Measurements from ENCODE around the gene ACOT4.

ACOT4 gene

DNA sequence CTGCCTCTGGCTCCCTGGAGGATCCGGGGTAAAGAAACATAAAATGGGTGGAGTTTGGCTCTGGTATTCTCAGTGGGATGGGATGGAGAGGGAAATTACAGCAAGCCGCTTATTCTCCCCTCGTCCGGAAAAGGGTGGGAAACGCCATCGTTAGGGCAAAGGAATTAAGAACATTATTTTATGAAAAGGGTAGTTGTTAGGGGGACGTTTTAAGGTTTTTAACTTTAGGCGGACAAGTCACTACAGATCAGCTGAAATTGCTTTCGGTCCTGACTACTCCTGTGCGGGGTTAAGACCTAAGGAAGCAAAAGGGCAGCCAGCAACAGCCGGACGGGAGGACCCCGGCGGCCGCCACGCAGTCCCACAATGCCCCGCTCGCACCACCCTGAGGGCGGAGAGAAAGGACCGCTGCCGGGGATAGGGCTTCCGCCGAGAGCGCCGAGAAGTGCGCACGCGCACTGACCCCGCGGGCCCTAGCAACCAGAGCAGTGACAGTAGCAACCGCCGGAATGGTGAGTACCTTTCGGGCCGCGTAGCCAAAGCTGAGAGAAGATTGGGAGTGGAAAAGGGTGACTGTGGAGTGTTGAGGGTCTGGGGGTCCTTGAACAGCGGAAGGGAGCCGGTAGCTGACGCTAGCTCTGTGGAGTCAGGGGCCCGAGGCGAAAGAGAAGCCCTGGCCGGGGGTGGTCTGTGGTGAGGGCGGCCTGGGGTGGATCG lies 53.0 kb downstream of the ACOT4 start, which contains the start of gene DNAL1:
TSS of gene DNAL1 (plus strand) at position 456 of the 717 bp plus-strand sequence. CDS start at position 510, 54 bp downstream.
- H3K4me2 ChIP-seq (ENCODE audit: low read length) = peak within 1 kb of the TSS; percentile 85
- peak within 1 kb of the TSS; percentile 51 for H3K9ac ChIP-seq
- H3K36me3 ChIP-seq (ENCODE audit: control insufficient read depth, insufficient read depth, low read length) = no peaks in the 10 kb centered on the region
- TF ChIP-seq, protein P1, sequence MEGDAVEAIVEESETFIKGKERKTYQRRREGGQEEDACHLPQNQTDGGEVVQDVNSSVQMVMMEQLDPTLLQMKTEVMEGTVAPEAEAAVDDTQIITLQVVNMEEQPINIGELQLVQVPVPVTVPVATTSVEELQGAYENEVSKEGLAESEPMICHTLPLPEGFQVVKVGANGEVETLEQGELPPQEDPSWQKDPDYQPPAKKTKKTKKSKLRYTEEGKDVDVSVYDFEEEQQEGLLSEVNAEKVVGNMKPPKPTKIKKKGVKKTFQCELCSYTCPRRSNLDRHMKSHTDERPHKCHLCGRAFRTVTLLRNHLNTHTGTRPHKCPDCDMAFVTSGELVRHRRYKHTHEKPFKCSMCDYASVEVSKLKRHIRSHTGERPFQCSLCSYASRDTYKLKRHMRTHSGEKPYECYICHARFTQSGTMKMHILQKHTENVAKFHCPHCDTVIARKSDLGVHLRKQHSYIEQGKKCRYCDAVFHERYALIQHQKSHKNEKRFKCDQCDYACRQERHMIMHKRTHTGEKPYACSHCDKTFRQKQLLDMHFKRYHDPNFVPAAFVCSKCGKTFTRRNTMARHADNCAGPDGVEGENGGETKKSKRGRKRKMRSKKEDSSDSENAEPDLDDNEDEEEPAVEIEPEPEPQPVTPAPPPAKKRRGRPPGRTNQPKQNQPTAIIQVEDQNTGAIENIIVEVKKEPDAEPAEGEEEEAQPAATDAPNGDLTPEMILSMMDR (IDR thresholded peaks at IDR 0.05) = peak; percentile 13
- H3K27me3 ChIP-seq (ENCODE audit: control insufficient read depth, insufficient read depth, low read length) = no peaks in the 10 kb centered on the region
- peak within 1 kb of the TSS; percentile 93 for H3K27ac ChIP-seq
- peak within 1 kb of the TSS; percentile 98 for H3K4me3 ChIP-seq (ENCODE audit: low read depth, low read length)
- H3K4me1 ChIP-seq = no peaks in the 10 kb centered on the region
- peak within 1 kb of the TSS; percentile 91 for H2AFZ ChIP-seq
- H3K9me3 ChIP-seq (ENCODE audit: control insufficient read depth, low read length) = no peaks in the 10 kb centered on the region
- peaks cover 19% of the 10 kb centered on the region for H3K79me2 ChIP-seq

DNA sequence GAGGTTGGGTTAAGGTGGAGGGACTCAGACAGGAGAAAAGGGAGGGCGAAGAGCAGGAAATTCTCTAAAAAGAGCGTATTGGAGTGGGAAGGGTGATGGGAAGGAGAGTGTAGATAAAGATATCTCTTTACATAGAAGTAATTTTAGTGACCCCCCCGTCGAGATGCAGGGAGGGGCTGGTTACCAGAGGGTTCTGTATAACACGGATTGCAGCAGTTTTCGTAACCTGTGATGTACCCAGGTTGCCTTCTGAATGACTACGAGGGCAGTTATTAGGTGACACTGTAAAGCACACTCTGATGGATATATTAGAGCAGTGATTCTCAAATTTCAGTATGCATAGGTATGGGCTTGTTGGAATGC lies 53.6 kb downstream of the ACOT4 start:
- Histone ChIP-seq H3K4me3 (ENCODE audit: low read depth, low read length) (peak overlapping the region; percentile 98), H3K4me1 (no peaks in the 10 kb centered on the region), H3K4me2 (ENCODE audit: low read length) (peak overlapping the region; percentile 85), H3K27ac (peak overlapping the region; percentile 93), H3K36me3 (ENCODE audit: control insufficient read depth, insufficient read depth, low read length) (no peaks in the 10 kb centered on the region), H3K9ac (peak overlapping the region; percentile 51), H3K9me3 (ENCODE audit: control insufficient read depth, low read length) (no peaks in the 10 kb centered on the region), H3K79me2 (peaks cover 23% of the 10 kb centered on the region), H3K27me3 (ENCODE audit: control insufficient read depth, insufficient read depth, low read length) (no peaks in the 10 kb centered on the region), H2AFZ (peak overlapping the region; percentile 91)
- TF ChIP-seq, protein P1 (IDR thresholded peaks at IDR 0.05) = no peak

All from parathyroid adenoma (tissue), 2 donors.